ENCODE measurements around the gene ZNF581.
A peak's percentile ranks its signal among the peaks of the same experiment; 100 is the strongest.

ZNF581 gene

GRCh38 chr19:55650126-55650557, 6.7 kb downstream of the ZNF581 start:
- DNase-seq = no peak

DNA sequence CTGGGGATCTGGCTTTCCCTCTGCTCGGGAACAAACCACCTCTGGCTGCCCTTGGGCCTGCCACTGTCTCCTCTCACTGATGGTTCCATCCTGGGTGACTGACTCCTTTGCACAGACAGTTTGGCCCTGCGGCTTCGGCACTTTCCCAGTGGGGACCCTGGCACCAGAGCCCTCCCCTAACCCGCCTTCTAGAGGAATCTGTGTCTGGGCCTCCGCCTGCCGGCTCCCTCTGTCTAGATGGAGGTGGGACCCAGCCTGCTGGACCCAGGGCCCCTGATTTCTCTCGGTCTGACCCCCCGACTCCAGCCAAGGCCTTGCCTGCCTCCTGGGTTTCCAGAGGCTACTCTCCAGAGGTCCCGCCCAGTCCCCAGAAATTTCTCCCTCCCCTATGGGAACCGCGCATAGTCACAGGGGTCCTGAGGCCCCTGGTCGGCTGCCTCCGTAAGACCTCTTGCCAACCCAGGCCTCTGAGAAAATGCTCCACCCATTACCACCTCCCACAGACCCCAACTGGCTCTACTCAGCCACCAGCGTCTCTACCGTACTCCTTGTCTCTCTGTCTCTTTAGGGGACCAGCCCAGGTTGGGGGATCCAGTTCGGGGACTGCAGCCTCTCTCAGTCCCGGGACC, 7.3 kb downstream of the ZNF581 start:
- no peak for DNase-seq

GRCh38 chr19:55651236-55651635, 7.8 kb downstream of the ZNF581 start:
- no peak for DNase-seq

- DNase-seq = no peak
These were observed 9.1 kb downstream of the ZNF581 start for GRCh38 chr19:55652311-55653128.

DNA sequence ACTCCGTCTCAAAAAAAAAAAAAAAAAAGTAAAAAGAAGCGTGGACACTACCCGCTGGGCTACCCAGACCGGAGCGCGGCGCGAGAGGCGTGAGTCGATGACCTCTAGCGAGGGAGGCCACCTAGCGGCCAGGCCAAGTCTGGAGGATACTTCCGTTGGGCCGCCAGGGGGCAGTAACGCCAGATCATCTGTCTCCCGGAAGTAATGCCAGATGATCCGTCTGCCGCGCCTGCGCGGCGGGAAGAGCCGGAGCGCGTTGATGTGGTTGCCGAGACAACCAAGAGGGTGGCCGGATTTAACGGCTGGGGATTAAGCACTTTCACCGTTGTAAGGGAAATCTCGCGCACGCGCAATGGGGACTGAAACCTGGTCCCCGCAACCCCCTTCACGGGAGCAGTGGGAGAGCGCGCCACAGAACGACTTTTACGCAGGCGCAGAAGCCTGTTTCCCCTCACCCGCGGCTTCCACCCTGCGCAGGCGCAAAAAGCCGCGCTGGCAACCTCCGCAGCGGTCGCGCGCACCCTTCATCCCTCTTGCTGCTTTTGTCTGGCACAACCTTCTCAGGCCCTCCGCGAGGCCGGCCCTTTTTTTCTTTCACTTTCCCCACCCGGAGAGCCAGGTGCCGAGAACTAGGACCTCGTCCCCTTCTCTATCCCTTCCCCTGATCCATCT, 10.3 kb downstream of the ZNF581 start:
- peak; percentile 99 for DNase-seq

GRCh38 chr19:55654323-55654867, 10.9 kb downstream of the ZNF581 start:
- DNase-seq = peak; percentile 100

- peak; percentile 96 to 97 for DNase-seq
These were observed 11.6 kb downstream of the ZNF581 start, which contains the start of gene U2AF2 for GRCh38 chr19:55654868-55655647. U2AF2 (plus strand) TSS chr19:55655035; CDS start chr19:55655105, 70 bp downstream.

DNA sequence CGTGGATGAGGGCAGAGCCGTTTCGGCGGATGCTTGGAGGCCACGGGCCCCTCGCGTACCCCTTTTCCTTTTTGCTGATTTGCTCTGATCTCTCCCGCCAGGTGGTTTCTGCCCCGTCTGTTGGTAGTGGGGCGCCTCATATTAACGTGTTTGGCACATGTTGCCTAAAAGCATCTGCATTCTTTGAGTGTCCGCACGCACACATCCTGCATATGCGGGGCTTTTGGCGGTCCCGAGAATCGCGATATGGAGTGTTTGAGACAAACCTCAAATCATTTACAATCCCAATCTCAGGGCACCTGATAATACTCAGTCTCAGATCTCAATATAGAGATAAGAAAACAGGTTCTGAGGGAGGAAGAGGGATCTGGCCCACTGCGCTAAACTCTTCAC, 12.2 kb downstream of the ZNF581 start:
- no peak for DNase-seq

DNA sequence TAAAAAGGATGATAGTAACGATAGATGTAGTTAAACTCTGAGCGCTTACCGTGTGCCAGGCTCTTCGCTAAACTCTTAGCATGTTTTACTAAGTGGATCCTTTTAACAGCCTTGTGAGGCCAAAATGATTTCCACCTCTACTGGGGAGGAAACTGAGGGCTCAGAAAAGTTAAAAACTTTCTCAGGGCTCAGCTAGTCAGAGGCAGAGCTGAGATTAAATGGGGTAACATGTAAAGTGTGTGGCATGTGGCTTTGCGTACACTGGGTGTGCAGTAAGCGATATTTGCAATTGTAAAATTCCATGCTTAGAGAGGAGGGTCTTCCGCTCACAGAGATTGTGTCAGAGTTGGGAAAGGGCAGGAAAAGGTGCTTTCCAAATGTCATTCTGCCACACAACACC, 13.1 kb downstream of the ZNF581 start:
- DNase-seq = no peak

GRCh38 chr19:55656988-55657747, 13.7 kb downstream of the ZNF581 start:
- DNase-seq = peak in 1 of 2 donors; percentile 32

DNA sequence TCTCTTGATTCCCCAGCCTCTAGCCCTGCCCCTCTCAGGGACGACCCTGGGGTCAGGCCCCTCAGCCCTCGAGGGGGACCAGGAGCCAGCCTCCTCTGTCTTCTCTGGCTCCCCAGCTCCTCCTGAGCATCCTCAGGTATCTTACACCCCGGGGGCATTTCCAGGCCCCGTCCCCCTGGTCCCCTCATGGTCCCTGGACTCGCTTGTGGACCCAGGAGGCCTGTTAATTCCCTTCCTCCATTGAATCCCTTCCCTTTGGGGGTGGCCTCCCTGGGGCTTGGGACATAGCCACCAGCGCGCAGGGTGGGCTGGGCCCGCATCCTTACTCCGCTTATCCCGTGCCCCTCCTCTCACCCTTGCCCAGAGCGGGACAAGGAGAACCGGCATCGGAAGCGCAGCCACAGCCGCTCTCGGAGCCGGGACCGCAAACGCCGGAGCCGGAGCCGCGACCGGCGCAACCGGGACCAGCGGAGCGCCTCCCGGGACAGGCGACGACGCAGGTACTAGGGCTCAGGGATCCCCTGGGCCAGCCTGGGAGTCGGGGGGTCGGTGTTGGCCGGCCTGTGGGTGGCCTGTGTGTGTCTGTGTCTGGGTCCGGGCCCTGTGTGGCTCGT, 15.5 kb downstream of the ZNF581 start:
- no peak for DNase-seq

DNA sequence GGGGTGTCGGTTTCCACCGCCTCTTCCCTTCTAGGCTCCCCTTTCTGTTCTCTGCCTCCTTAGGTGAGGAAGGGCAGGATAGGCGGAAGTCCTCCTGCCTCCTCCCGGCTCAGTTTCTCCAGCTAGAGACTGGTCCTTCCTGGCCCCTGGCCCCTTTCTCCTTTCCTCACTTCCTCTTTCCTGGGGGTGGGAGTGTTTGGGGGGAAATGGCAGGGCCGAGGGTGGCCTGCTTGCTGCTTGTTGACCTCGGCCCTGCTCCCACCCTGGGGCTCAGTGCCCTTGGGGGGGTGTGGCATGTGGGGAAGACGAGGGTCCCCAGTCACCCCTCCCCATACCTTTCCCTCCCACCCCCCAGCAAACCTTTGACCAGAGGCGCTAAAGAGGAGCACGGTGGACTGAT, 16.4 kb downstream of the ZNF581 start:
- DNase-seq = no peak

DNA sequence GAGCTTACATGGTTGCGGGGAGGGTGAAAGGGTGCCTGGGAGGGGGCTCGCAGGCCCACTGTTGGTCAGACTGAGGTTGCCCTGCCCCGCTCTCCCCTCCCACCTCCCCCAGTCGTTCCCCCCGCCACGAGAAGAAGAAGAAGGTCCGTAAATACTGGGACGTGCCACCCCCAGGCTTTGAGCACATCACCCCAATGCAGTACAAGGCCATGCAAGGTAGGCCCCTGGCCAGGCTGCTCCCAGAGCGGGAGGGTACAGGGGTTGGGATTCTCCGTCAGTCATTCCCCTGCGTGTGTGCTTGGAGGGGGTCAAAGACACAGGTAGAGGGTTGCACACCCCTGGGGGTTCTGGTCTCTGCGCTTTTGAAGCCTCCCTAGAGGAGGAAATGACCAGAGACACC, 17.0 kb downstream of the ZNF581 start:
- no peak for DNase-seq

DNA sequence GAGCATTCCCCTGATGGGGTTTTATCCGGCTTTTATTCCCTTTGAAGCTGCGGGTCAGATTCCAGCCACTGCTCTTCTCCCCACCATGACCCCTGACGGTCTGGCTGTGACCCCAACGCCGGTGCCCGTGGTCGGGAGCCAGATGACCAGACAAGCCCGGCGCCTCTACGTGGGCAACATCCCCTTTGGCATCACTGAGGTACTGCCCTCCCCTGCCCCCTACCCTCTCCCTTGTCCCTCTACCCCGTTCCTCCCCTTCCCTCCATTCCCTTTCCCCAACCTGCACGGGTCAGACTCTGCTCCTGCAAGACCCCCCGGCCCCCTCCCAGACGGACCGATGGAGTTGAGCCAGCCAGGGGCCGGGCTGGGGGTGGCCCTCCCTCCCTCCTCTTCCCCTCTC, 17.5 kb downstream of the ZNF581 start:
- DNase-seq = no peak

- no peak for DNase-seq
These were observed 18.4 kb downstream of the ZNF581 start for GRCh38 chr19:55661826-55662225.

DNA sequence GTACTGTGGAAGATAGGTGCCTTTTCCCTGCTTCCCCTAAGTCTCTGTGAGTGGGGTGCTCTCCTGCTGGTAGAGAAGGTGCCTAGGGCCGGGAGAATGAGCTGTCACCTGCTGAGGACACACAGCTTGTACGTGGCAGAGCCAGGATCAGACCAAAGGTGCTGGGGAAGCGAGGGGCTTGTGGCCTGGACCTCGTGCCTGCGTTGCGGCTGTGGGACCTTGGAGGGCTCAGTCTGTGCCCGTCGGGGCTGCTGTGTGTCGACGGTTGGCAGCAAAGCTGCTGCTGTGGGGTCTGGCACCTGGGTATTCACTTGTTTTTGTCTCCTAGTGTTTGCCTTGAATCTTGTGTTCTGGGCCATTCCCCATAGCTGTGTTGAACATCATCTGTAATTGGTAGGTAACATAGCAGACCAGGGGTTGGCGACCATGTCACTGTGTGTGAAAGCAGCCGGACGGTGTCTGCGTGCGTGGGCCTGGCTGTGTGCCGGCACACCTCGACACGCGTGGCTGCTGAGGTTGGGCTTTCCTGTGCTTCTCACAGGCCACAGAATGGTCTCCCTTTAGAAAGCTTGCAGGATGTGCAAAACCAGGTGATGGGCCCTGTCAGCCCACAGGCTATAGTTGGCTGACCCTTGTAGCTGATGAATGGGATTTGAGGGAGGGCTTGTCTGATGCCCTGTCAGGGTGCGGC, 20.5 kb downstream of the ZNF581 start:
- no peak for DNase-seq

GRCh38 chr19:55666343-55667005, 23.0 kb downstream of the ZNF581 start:
- no peak for DNase-seq

DNA sequence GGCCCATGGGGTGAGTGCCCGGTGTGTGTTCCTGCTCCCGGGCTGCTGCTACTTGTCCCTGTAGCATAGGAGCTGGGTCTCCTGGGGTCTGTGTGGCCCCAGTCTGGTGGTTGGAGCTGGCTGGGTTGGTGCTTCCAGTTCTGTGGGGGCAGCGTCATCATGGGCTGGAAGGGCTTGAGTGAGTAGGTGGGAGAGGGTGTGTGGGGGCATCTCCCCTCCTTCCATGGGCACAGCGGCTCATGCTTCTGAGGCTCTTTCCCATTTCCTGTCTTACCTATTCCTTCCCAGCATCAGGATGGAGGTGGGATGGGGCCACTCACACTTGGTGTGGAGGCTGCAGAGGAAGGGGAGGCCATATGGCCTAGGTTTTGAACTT, 23.5 kb downstream of the ZNF581 start:
- no peak for DNase-seq

- DNase-seq = no peak
These were observed 24.1 kb downstream of the ZNF581 start for GRCh38 chr19:55667511-55667910.

- no peak for DNase-seq
These were observed 24.5 kb downstream of the ZNF581 start for GRCh38 chr19:55667958-55668357.
